GM19023 (cell line): ENCODE results near the gene SH3BGR.

ENCODE experiments used
- ATAC-seq: cut with Tn5 transposase; IDR thresholded peaks from one replicate; pipeline ENCODE4 v1.9.1; 2021; ENCODE audit warnings: mild to moderate bottlenecking, moderate library complexity; ENCODE audit not compliant: unreplicated experiment

SH3BGR gene

GRCh38 chr21:39511102-39511501 is 59.3 kb downstream of the SH3BGR start:
- ATAC-seq: no peak

- ATAC-seq: no peak
Measured at GRCh38 chr21:39513735-39514134, 62.0 kb downstream of the SH3BGR start.

- ATAC-seq: no peak
Measured at GRCh38 chr21:39515684-39516472, 64.1 kb downstream of the SH3BGR start.

GRCh38 chr21:39518055-39518846 is 66.5 kb downstream of the SH3BGR start:
- ATAC-seq: peak; percentile 63

- no peak for ATAC-seq
Measured at GRCh38 chr21:39518847-39519210, 67.1 kb downstream of the SH3BGR start.

GRCh38 chr21:39519835-39520234 is 68.1 kb downstream of the SH3BGR start:
- no peak for ATAC-seq

GRCh38 chr21:39523399-39523798 is 71.6 kb downstream of the SH3BGR start:
- ATAC-seq: no peak

- no peak for ATAC-seq
Measured at GRCh38 chr21:39523915-39524314, 72.1 kb downstream of the SH3BGR start.

- no peak for ATAC-seq
Measured at GRCh38 chr21:39525129-39525528, 73.4 kb downstream of the SH3BGR start.

- no peak for ATAC-seq
Measured at GRCh38 chr21:39525601-39526000, 73.8 kb downstream of the SH3BGR start.

GRCh38 chr21:39527067-39527595 is 75.4 kb downstream of the SH3BGR start:
- ATAC-seq: no peak

- ATAC-seq: no peak
Measured at GRCh38 chr21:39527664-39528381, 76.1 kb downstream of the SH3BGR start.

- ATAC-seq: no peak
Measured at GRCh38 chr21:39529026-39529425, 77.3 kb downstream of the SH3BGR start.

- no peak for ATAC-seq
Measured at GRCh38 chr21:39531064-39531463, 79.3 kb downstream of the SH3BGR start.

GRCh38 chr21:39531840-39532239 is 80.1 kb downstream of the SH3BGR start:
- no peak for ATAC-seq

GRCh38 chr21:39533545-39534380 is 82.0 kb downstream of the SH3BGR start:
- no peak for ATAC-seq

GRCh38 chr21:39535646-39536437 is 84.1 kb downstream of the SH3BGR start:
- no peak for ATAC-seq

- ATAC-seq: no peak
Measured at GRCh38 chr21:39536835-39537234, 85.1 kb downstream of the SH3BGR start.

- ATAC-seq: no peak
Measured at GRCh38 chr21:39537571-39537970, 85.8 kb downstream of the SH3BGR start.
